ENCODE data around the gene SARNP.

Gene SARNP

DNA sequence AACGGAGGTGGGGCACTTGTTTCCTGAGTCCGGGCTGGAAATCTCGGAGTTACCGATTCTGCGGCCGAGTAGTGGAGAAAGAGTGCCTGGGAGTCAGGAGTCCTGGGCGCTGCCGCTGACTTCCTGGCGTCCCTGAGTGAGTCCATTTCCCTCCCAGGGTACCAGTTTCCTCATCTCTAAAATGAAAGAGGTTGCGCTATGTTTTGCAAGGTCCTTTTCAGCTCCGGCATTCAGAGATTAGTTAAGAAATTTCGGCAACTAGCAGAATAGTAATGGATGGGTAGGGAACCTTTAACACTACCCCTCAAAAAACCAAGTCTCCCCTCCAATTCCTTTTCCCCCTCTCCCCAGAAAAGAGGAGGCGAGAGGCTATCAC is 101.0 kb downstream of the SARNP start:
- TF ChIP-seq NFIC (IDR thresholded peaks at IDR 0.05) (no peak), RAD21 (IDR thresholded peaks at IDR 0.05; ENCODE audit: low read depth) (no peak)

DNA sequence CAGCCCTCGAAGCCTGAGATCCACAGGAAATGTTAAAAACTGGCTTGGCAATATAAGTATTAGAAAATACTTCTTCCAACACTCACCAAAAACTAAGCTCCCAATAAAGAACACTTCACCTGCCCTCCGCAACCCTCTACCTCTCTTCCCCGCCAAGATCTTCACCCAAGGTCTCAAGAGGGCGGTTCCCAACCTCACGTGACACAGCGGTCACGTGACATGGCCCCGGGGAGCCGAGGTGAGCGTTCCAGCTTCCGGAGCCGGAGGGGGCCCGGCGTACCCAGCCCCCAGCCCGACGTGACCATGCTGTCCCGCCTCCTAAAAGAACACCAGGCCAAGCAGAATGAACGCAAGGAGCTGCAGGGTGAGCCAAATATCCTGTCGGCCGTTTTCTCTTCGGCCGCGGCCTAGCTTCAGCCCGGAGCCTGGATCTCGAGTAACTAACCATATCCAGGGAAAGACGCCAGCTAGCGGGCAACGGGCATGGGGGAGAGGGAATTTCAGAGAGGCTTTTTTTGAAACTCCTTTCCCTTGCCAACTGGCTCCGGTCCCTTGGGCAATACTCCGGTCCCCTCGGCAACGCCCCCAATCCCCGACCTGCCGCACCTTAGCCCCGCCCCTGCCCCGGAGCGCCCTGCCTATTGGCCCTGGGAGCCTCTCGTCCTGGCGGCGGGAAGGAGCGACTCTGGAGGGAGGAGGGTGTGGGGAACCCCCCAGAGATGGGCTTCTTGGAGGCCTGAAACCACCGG is 101.5 kb downstream of the SARNP start, which contains the start of gene BLOC1S1:
Gene BLOC1S1 (plus strand): TSS at position 214 of the 749 bp plus-strand sequence. CDS start 6 bp downstream, at position 220.
- TF ChIP-seq RAD21 (IDR thresholded peaks at IDR 0.05; ENCODE audit: low read depth) = 0 out of 2 replicates have a peak, but pooled peaks have one; percentile 12
- TF ChIP-seq ZBTB7A (IDR thresholded peaks at IDR 0.05; ENCODE audit: low read depth) = peak; percentile 90
- peak; percentile 84 for TF ChIP-seq FOXM1 (IDR thresholded peaks at IDR 0.05; ENCODE audit: borderline replicate concordance, low read depth)
- TF ChIP-seq TAF1 (IDR thresholded peaks at IDR 0.05; ENCODE audit: low read depth) = peak; percentile 77
- TF ChIP-seq CREB1 (IDR thresholded peaks at IDR 0.05; ENCODE audit: low read depth) = peak; percentile 4; the same call in 1 of the 2 replicates
- TF ChIP-seq EP300 (IDR thresholded peaks at IDR 0.05; ENCODE audit: borderline replicate concordance) = peak; percentile 76; the same call in 1 of the 2 replicates
- TF ChIP-seq NFIC (IDR thresholded peaks at IDR 0.05) = peak; percentile 86
- peak; percentile 88 for TF ChIP-seq TCF12 (IDR thresholded peaks at IDR 0.05; ENCODE audit: low read depth)
- TF ChIP-seq, protein P1, sequence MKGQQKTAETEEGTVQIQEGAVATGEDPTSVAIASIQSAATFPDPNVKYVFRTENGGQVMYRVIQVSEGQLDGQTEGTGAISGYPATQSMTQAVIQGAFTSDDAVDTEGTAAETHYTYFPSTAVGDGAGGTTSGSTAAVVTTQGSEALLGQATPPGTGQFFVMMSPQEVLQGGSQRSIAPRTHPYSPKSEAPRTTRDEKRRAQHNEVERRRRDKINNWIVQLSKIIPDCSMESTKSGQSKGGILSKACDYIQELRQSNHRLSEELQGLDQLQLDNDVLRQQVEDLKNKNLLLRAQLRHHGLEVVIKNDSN (IDR thresholded peaks at IDR 0.05) = peak; percentile 100
- peak; percentile 44; the same call in 1 of the 2 replicates for TF ChIP-seq CEBPB (IDR thresholded peaks at IDR 0.05)
- TF ChIP-seq, protein P2, sequence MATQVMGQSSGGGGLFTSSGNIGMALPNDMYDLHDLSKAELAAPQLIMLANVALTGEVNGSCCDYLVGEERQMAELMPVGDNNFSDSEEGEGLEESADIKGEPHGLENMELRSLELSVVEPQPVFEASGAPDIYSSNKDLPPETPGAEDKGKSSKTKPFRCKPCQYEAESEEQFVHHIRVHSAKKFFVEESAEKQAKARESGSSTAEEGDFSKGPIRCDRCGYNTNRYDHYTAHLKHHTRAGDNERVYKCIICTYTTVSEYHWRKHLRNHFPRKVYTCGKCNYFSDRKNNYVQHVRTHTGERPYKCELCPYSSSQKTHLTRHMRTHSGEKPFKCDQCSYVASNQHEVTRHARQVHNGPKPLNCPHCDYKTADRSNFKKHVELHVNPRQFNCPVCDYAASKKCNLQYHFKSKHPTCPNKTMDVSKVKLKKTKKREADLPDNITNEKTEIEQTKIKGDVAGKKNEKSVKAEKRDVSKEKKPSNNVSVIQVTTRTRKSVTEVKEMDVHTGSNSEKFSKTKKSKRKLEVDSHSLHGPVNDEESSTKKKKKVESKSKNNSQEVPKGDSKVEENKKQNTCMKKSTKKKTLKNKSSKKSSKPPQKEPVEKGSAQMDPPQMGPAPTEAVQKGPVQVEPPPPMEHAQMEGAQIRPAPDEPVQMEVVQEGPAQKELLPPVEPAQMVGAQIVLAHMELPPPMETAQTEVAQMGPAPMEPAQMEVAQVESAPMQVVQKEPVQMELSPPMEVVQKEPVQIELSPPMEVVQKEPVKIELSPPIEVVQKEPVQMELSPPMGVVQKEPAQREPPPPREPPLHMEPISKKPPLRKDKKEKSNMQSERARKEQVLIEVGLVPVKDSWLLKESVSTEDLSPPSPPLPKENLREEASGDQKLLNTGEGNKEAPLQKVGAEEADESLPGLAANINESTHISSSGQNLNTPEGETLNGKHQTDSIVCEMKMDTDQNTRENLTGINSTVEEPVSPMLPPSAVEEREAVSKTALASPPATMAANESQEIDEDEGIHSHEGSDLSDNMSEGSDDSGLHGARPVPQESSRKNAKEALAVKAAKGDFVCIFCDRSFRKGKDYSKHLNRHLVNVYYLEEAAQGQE (IDR thresholded peaks at IDR 0.05; ENCODE audit: low read depth) = peak; percentile 29; the same call in 1 of the 2 replicates
- TF ChIP-seq, protein P3, sequence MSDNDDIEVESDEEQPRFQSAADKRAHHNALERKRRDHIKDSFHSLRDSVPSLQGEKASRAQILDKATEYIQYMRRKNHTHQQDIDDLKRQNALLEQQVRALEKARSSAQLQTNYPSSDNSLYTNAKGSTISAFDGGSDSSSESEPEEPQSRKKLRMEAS (IDR thresholded peaks at IDR 0.05) = peak; percentile 95
- TF ChIP-seq EGR1 (IDR thresholded peaks at IDR 0.05) = peak; percentile 37; the same call in 1 of the 2 replicates
- TF ChIP-seq YY1 (IDR thresholded peaks at IDR 0.05; ENCODE audit: low read depth) = peak; percentile 74
- TF ChIP-seq TEAD4 (IDR thresholded peaks at IDR 0.05) = peak; percentile 66; the same call in 1 of the 2 replicates

DNA sequence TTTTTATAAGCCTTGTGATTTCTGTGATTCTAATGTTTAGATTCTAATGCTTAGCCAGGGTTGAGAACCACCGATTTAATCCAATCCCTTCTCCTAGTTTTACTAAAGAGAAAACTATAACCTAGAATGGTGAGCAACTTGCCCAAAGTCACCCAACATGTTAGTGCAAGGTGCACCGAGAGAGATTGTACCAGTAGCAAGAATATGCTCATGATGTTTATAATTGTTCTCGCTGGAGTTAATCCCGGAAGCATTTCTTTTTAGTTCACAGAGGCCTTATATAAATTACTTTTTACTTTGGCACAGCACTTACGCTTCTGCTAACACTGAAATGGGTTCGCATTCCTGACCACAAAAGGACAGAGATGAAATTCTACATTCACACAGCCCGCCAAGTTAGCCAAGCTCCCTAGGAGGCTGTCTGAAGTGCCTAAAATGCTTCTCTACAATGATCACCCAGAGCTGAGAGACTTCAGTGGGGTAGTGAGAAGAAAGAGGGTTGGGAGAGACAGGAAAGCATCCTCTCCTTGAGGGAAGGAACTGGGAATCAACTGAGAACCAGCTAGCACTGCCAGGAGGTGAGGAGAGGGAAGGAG is 102.3 kb downstream of the SARNP start:
- TF ChIP-seq, protein P2 (IDR thresholded peaks at IDR 0.05; ENCODE audit: low read depth) = no peak
- no peak for TF ChIP-seq TAF1 (IDR thresholded peaks at IDR 0.05; ENCODE audit: low read depth)
- TF ChIP-seq, protein P3 (IDR thresholded peaks at IDR 0.05) = no peak
- TF ChIP-seq, protein P1 (IDR thresholded peaks at IDR 0.05) = no peak
- TF ChIP-seq RAD21 (IDR thresholded peaks at IDR 0.05; ENCODE audit: low read depth) = no peak
- TF ChIP-seq CEBPB (IDR thresholded peaks at IDR 0.05) = no peak
- TF ChIP-seq EGR1 (IDR thresholded peaks at IDR 0.05) = no peak
- TF ChIP-seq TCF12 (IDR thresholded peaks at IDR 0.05; ENCODE audit: low read depth) = no peak

DNA sequence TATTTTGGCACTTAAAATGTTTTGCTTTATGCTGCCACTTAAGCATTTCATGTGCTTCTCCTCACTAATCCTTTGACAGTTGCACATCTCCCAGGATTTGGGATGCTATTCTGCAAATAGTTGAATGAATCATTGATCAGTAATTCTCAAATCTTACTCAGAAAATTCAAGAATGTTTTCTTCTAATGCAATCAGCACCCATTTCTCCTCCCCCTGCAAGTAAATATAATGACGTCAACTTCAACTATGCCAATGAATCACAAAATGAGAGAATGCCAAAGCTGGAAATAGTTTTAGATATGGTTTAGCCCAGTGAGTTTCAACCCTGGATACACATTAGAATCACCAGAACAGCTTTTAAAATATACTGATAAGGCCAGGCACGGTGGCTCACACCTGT is 103.8 kb downstream of the SARNP start:
- TF ChIP-seq, protein P3 (IDR thresholded peaks at IDR 0.05) = no peak
- no peak for TF ChIP-seq FOXM1 (IDR thresholded peaks at IDR 0.05; ENCODE audit: borderline replicate concordance, low read depth)
- no peak for TF ChIP-seq YY1 (IDR thresholded peaks at IDR 0.05; ENCODE audit: low read depth)
- TF ChIP-seq, protein P1 (IDR thresholded peaks at IDR 0.05) = no peak
- TF ChIP-seq TEAD4 (IDR thresholded peaks at IDR 0.05) = no peak
- TF ChIP-seq NFIC (IDR thresholded peaks at IDR 0.05) = no peak
- TF ChIP-seq, protein P2 (IDR thresholded peaks at IDR 0.05; ENCODE audit: low read depth) = no peak

Measured in Ishikawa (cell line).